Measurements from ENCODE around the gene CPED1. TPM values are rescaled to one million over a fixed set of nuclear protein-coding genes. Genes with fewer than 3 reads are reported as not detected.

The CPED1 gene
- total RNA-seq, 1 experiment from 2014 or later, result 0.44 TPM

DNA sequence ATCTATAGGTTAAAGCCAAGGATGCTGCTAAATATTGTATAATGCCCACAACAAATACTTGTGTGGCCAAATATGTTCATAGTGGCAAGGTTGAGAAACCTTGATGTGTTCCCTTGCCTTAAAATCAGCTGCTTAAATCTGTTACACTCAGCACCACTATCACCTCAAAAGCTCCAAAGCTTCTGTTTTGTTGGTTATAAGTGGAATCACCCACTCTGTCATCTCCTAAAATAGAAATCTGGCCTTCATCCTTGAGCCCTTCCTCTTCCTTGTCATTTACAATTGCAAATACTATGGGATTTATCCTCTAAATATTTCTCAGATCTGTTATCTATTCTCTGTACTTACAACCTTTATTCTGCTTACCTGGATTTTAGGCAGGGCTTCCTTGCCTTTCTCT lies 61.4 kb downstream of the CPED1 start:
- Mint-ChIP-seq H3K36me3 (no peaks in the 10 kb centered on the region), H3K4me3 (no peak overlapping the region), H3K27ac (no peak overlapping the region), H3K9me3 (0 out of 2 replicates have a peak, but pooled peaks cover 4% of the 10 kb centered on the region), H3K27me3 (ENCODE audit: low read depth) (no peaks in the 10 kb centered on the region), H3K4me1 (peaks cover 14% of the 10 kb centered on the region)
- DNase-seq (ENCODE audit: low spot score) (no peak), ATAC-seq (no peak)
- ChIA-PET POLR2A (no interaction called here), CTCF (no interaction called here)
- TF ChIP-seq ZNF423 (CRISPR knock-in tag; IDR thresholded peaks at IDR 0.05) (no peak), NR2C2 (CRISPR knock-in tag; IDR thresholded peaks at IDR 0.05) (no peak), GRHL2 (CRISPR knock-in tag; IDR thresholded peaks at IDR 0.05; ENCODE audit: insufficient replicate concordance, severe bottlenecking) (no peak), OVOL2 (CRISPR knock-in tag; IDR thresholded peaks at IDR 0.05; ENCODE audit: borderline replicate concordance) (no peak), ATF1 (CRISPR knock-in tag; IDR thresholded peaks at IDR 0.05) (no peak), ELF4 (CRISPR knock-in tag; IDR thresholded peaks at IDR 0.05; ENCODE audit: low read depth) (no peak), AR (CRISPR knock-in tag; IDR thresholded peaks at IDR 0.05) (no peak), CTCF (IDR thresholded peaks at IDR 0.05) (no peak), ZSCAN18 (CRISPR knock-in tag; IDR thresholded peaks at IDR 0.05) (no peak), FOXJ3 (CRISPR knock-in tag; IDR thresholded peaks at IDR 0.05; ENCODE audit: borderline replicate concordance) (no peak), ZNF281 (CRISPR knock-in tag; IDR thresholded peaks at IDR 0.05) (no peak), ZNF416 (CRISPR knock-in tag; IDR thresholded peaks at IDR 0.05) (no peak), SOX15 (CRISPR knock-in tag; IDR thresholded peaks at IDR 0.05) (no peak), MLX (CRISPR knock-in tag; IDR thresholded peaks at IDR 0.05) (no peak)
- TF ChIP-seq, protein P1, sequence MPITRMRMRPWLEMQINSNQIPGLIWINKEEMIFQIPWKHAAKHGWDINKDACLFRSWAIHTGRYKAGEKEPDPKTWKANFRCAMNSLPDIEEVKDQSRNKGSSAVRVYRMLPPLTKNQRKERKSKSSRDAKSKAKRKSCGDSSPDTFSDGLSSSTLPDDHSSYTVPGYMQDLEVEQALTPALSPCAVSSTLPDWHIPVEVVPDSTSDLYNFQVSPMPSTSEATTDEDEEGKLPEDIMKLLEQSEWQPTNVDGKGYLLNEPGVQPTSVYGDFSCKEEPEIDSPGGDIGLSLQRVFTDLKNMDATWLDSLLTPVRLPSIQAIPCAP (CRISPR knock-in tag; IDR thresholded peaks at IDR 0.05), result no peak
- TF ChIP-seq, protein P2, sequence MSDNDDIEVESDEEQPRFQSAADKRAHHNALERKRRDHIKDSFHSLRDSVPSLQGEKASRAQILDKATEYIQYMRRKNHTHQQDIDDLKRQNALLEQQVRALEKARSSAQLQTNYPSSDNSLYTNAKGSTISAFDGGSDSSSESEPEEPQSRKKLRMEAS (CRISPR knock-in tag; IDR thresholded peaks at IDR 0.05), result no peak
- TF ChIP-seq, protein P3, sequence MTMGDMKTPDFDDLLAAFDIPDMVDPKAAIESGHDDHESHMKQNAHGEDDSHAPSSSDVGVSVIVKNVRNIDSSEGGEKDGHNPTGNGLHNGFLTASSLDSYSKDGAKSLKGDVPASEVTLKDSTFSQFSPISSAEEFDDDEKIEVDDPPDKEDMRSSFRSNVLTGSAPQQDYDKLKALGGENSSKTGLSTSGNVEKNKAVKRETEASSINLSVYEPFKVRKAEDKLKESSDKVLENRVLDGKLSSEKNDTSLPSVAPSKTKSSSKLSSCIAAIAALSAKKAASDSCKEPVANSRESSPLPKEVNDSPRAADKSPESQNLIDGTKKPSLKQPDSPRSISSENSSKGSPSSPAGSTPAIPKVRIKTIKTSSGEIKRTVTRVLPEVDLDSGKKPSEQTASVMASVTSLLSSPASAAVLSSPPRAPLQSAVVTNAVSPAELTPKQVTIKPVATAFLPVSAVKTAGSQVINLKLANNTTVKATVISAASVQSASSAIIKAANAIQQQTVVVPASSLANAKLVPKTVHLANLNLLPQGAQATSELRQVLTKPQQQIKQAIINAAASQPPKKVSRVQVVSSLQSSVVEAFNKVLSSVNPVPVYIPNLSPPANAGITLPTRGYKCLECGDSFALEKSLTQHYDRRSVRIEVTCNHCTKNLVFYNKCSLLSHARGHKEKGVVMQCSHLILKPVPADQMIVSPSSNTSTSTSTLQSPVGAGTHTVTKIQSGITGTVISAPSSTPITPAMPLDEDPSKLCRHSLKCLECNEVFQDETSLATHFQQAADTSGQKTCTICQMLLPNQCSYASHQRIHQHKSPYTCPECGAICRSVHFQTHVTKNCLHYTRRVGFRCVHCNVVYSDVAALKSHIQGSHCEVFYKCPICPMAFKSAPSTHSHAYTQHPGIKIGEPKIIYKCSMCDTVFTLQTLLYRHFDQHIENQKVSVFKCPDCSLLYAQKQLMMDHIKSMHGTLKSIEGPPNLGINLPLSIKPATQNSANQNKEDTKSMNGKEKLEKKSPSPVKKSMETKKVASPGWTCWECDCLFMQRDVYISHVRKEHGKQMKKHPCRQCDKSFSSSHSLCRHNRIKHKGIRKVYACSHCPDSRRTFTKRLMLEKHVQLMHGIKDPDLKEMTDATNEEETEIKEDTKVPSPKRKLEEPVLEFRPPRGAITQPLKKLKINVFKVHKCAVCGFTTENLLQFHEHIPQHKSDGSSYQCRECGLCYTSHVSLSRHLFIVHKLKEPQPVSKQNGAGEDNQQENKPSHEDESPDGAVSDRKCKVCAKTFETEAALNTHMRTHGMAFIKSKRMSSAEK (CRISPR knock-in tag; IDR thresholded peaks at IDR 0.05; ENCODE audit: borderline replicate concordance), result no peak

Data from WTC11 (cell line).